ENCODE results near the gene MED12. TPM values are rescaled to one million over a fixed set of nuclear protein-coding genes. Genes with fewer than 3 reads are reported as not detected.

MED12 gene
- total and polyA plus RNA-seq, 8 donors = 12.2 to 25.7 (median 17.5) TPM

Other genes starting within 250 kb of the MED12 start
- 1 to 10 TPM; 3.0 to 9.0 (median 4.3) TPM for gene TEX11, start 209.9 kb upstream of the MED12 start, total RNA-seq
- 1 to 10 TPM in 1 of 2 donors, under 1 TPM in 1; 0.75 to 1.1 TPM for gene TEX11, start 209.9 kb upstream of the MED12 start, polyA plus RNA-seq
- under 1 TPM in 1 of 6 donors, not detected in 5; 0.13 TPM for gene SLC7A3, start 187.5 kb upstream of the MED12 start, total RNA-seq
- gene SLC7A3, start 187.5 kb upstream of the MED12 start, polyA plus RNA-seq = not detected
- gene SNX12, start 50.3 kb upstream of the MED12 start, total RNA-seq = 10 to 100 TPM; 17.1 to 31.3 (median 23.5) TPM
- gene SNX12, start 50.3 kb upstream of the MED12 start, polyA plus RNA-seq = 10 to 100 TPM in 1 of 2 donors, 1 to 10 TPM in 1; 9.8 to 16.1 TPM
- gene FOXO4, start 22.7 kb upstream of the MED12 start, total RNA-seq = 10 to 100 TPM in 5 of 6 donors, 1 to 10 TPM in 1; 8.9 to 20.0 (median 14.6) TPM
- gene FOXO4, start 22.7 kb upstream of the MED12 start, polyA plus RNA-seq = 1 to 10 TPM; 7.5 to 8.5 TPM
- not detected for gene CXorf65, start 11.9 kb upstream of the MED12 start, total RNA-seq
- gene CXorf65, start 11.9 kb upstream of the MED12 start, polyA plus RNA-seq = not detected
- gene IL2RG, start 7.0 kb upstream of the MED12 start, total RNA-seq = 1 to 10 TPM in 4 of 6 donors, under 1 TPM in 2; 0.19 to 4.4 (median 1.8) TPM
- 1 to 10 TPM; 1.1 to 1.3 TPM for gene IL2RG, start 7.0 kb upstream of the MED12 start, polyA plus RNA-seq
- gene NLGN3, start 26.2 kb downstream of the MED12 start, total RNA-seq = under 1 TPM; 0.04 to 0.56 (median 0.21) TPM
- gene NLGN3, start 26.2 kb downstream of the MED12 start, polyA plus RNA-seq = under 1 TPM; 0.11 to 0.33 TPM
- 10 to 100 TPM; 48.2 to 70.6 (median 56.2) TPM for gene GJB1, start 104.6 kb downstream of the MED12 start, total RNA-seq
- gene GJB1, start 104.6 kb downstream of the MED12 start, polyA plus RNA-seq = 10 to 100 TPM; 40.1 to 63.4 TPM
- 10 to 100 TPM in 3 of 6 donors, 1 to 10 TPM in 3; 4.5 to 15.9 (median 8.9) TPM for gene ZMYM3, start 135.5 kb downstream of the MED12 start, total RNA-seq
- gene ZMYM3, start 135.5 kb downstream of the MED12 start, polyA plus RNA-seq = 10 to 100 TPM in 1 of 2 donors, 1 to 10 TPM in 1; 9.0 to 10.8 TPM
- gene NONO, start 165.0 kb downstream of the MED12 start, total RNA-seq = 100 to 1,000 TPM; 137 to 215 (median 178) TPM
- gene NONO, start 165.0 kb downstream of the MED12 start, polyA plus RNA-seq = 100 to 1,000 TPM in 1 of 2 donors, 10 to 100 TPM in 1; 72.0 to 110 TPM
- gene ITGB1BP2, start 183.2 kb downstream of the MED12 start, total RNA-seq = under 1 TPM; 0.13 to 0.58 (median 0.27) TPM
- gene ITGB1BP2, start 183.2 kb downstream of the MED12 start, polyA plus RNA-seq = 1 to 10 TPM; 1.1 to 2.0 TPM
- 10 to 100 TPM; 13.5 to 23.2 (median 17.0) TPM for gene TAF1, start 247.8 kb downstream of the MED12 start, total RNA-seq
- 10 to 100 TPM in 1 of 2 donors, 1 to 10 TPM in 1; 9.8 to 11.8 TPM for gene TAF1, start 247.8 kb downstream of the MED12 start, polyA plus RNA-seq